Prostate gland (tissue), 2 donors: ENCODE measurements around the gene RBM39.

ENCODE experiments used
- CTCF ChIP-seq, 4 experiments: fragments of 200-600 bp in 2 of 4; fragments of 450-650 bp in 2 of 4; sonication (generic) in 2 of 4; IDR thresholded peaks; 1 replicate in 3 of 4; 2 replicates in 1 of 4; pipeline ENCODE4 v1.5.1; 2016 to 2019; ENCODE audit warnings: antibody characterized with exemption in 4 of 4, mild to moderate bottlenecking in 2 of 4, moderate library complexity in 2 of 4
- POLR2A ChIP-seq: fragments of 450-650 bp; IDR thresholded peaks from one replicate; pipeline ENCODE4 v1.6.1; 2016; ENCODE audit warnings: antibody characterized with exemption, mild to moderate bottlenecking
- POLR2AphosphoS5 ChIP-seq: sonication (generic); formaldehyde crosslinking; IDR thresholded peaks from one replicate; pipeline ENCODE4 v1.6.1; 2017; ENCODE audit warnings: antibody characterized with exemption

GRCh38 chr20:35734374-35734773 is 7.7 kb downstream of the RBM39 start:
- TF ChIP-seq CTCF (IDR thresholded peaks at IDR 0.05), result no peak
- no peak for TF ChIP-seq POLR2A
- TF ChIP-seq POLR2AphosphoS5, result no peak
